ENCODE data around the gene PCSK1.

DNA sequence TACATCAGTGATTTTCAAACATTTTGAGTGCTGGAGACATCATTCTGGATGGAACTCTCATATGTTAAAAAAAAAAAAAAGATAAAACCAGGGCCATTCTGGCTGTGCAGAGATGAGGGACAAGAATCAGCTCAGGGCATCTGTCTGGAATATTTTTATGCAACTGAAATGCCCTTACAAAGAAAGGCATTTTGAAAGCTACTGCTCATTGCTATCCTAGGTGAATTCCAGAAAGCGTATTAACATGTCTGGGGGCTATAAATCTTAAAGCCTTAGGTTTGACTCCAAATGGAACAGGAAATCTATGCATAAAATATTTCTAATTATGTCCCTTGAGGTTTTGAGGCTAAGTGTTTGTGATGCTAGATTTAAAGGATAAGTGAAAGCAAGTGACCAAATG lies 14.9 kb upstream of the PCSK1 start:
- TF ChIP-seq EZH2 (IDR thresholded peaks at IDR 0.05; ENCODE audit: insufficient read depth, poor library complexity, severe bottlenecking) (no peak), EZH2phosphoT487 (IDR thresholded peaks at IDR 0.05; ENCODE audit: insufficient read depth, low read depth) (no peak)

Data from GM23248 (cell line).